Activated CD8-positive, alpha-beta memory T cell treated with anti-CD3 and anti-CD28 coated beads for 24 hours (primary cell): ENCODE measurements around the gene DCTN3.

Source experiments
- DNase-seq: peaks from one replicate; pipeline ENCODE4 v3.0.0-alpha.2; 2020

The DCTN3 gene

GRCh38 chr9:34570809-34571480 is 49.4 kb downstream of the DCTN3 start:
- no peak for DNase-seq

DNA sequence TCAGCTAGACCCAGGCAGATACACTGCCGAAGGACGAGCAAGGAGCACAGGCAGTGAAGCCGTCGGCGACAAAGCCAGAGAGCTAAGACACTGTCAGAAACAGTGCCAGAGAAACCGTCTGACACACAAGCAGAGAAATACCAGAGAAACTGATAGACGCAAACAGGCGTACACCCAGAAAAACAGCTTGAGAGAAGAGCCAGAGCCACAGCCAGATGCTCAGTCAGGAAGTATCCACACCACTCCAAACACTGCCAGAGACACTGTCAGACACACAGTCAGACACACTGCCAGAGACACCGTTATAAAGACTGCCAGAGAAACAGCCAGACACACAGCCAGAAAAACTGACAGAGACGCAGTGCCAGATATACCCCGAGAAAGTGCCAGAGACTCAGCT is 49.9 kb downstream of the DCTN3 start:
- DNase-seq = no peak

GRCh38 chr9:34568774-34569173 is 51.5 kb downstream of the DCTN3 start:
- no peak for DNase-seq

GRCh38 chr9:34568133-34568532 is 52.2 kb downstream of the DCTN3 start:
- DNase-seq = no peak

DNA sequence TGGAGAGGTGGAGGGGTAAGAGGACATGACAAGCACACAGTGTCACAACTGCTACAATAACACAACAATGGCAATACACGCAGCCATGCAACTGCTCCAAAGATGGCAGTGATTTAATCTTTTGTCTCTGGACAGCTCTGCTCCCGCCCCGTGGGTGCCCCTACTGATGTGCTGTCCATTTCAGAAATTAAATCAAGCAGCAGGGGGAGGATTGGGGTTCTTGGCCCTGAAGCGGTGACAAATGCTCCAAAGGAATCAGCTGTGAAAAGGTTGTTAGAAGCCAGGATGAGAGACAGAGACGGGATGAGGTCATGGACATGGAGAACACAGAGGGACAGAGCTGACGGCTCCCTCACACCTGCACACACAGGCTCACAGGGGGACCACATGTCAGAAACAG is 53.3 kb downstream of the DCTN3 start:
- no peak for DNase-seq

- DNase-seq = no peak
Observed at GRCh38 chr9:34566322-34566721, 54.0 kb downstream of the DCTN3 start.

DNA sequence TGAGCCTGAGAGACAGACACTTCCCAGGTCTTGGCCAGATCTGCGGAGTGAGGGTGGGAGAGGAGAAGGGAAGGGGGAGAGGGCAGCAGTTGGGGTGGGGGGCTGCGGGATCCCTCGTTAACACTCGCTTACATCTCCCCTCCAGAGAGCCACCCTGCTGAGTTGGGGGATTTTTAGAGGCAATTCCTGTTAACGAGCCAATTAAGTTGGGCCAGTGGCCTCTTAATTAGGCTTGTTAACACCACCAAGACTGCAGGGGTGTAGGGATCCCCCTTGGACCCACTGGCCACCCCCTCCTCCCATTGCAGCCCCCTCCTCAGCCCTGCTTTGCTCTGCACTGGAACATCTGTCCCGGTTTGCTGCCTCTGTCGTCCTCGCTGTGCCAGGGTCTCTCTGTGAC is 54.4 kb downstream of the DCTN3 start:
- no peak for DNase-seq

DNA sequence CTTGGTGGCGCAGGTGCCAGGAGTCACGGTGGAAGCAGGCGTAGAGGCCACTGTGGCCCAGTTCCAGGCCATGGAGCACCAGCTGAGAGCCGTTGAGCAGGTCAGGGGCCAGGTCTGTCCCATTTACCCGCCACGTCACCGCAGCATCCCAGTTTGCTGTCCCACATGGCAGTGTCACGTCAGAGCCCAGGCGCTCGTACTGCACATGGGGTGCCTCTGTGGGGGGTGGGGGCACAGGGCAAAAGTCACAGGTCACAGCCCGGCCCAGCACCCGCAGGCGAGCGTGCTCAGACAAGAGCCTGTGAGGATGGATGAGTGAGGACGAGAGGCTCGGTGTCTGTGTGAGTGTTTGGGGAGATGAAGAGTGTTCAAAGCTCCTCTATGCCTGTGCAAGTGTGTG is 55.7 kb downstream of the DCTN3 start:
- no peak for DNase-seq
